NCI-H146 treated with DMSO at 0.1 percent for 48 hours (cell line): ENCODE data around the gene CLCNKA.
"Not testable (repeated sequence)": the region's sequence is repeated elsewhere in the genome, so short reads cannot be mapped to it uniquely, and the experiment has no call there.

Source experiments
- DNase-seq: peaks from one replicate; lab custom pipeline; 2025; ENCODE audit not compliant: unreplicated experiment; lab: John Stamatoyannopoulos, UW

The CLCNKA gene

GRCh38 chr1:15997076-15997585, 24.7 kb upstream of the CLCNKA start:
- no peak for DNase-seq

GRCh38 chr1:15997637-15998280, 24.1 kb upstream of the CLCNKA start:
- DNase-seq: no peak

GRCh38 chr1:15998929-15999328, 22.9 kb upstream of the CLCNKA start:
- DNase-seq: no peak

- DNase-seq: not testable (repeated sequence)
Observed at GRCh38 chr1:16001274-16001673, 20.6 kb upstream of the CLCNKA start.

- DNase-seq: no peak
Observed at GRCh38 chr1:16005597-16005996, 16.2 kb upstream of the CLCNKA start.

GRCh38 chr1:16006010-16006409, 15.8 kb upstream of the CLCNKA start:
- DNase-seq: no peak

GRCh38 chr1:16006552-16007485, 15.0 kb upstream of the CLCNKA start:
- DNase-seq: no peak

- DNase-seq: no peak
Observed at GRCh38 chr1:16007671-16008341, 14.0 kb upstream of the CLCNKA start.

- DNase-seq: peak; percentile 17
Observed at GRCh38 chr1:16009030-16009460, 12.8 kb upstream of the CLCNKA start.

- DNase-seq: no peak
Observed at GRCh38 chr1:16009678-16010077, 12.2 kb upstream of the CLCNKA start.

GRCh38 chr1:16010837-16011236, 11.0 kb upstream of the CLCNKA start:
- DNase-seq: no peak

- no peak for DNase-seq
Observed at GRCh38 chr1:16011936-16012589, 9.8 kb upstream of the CLCNKA start.

GRCh38 chr1:16012590-16013219, 9.1 kb upstream of the CLCNKA start:
- peak; percentile 31 for DNase-seq

GRCh38 chr1:16013220-16013907, 8.5 kb upstream of the CLCNKA start:
- no peak for DNase-seq

GRCh38 chr1:16013908-16014258, 8.0 kb upstream of the CLCNKA start:
- no peak for DNase-seq

- no peak for DNase-seq
Observed at GRCh38 chr1:16014509-16015482, 7.0 kb upstream of the CLCNKA start.

GRCh38 chr1:16015491-16015890, 6.3 kb upstream of the CLCNKA start:
- no peak for DNase-seq

GRCh38 chr1:16015960-16016901, 5.6 kb upstream of the CLCNKA start:
- DNase-seq: no peak
